GM12878 (cell line): ENCODE measurements around the gene PRR16. TPM values are rescaled to one million over a fixed set of nuclear protein-coding genes. Genes with fewer than 3 reads are reported as not detected.

Experiments used
- ATAC-seq: fragments of 200-7000 bp; cut with Tn5 transposase; 3 replicates; pipeline ENCODE4 v1.9.1; 2020; ENCODE audit warnings: mild to moderate bottlenecking, moderate library complexity
- BruUV-seq: library from RNA; stranded (reverse); fragments of 400-500 nt; replicated peaks from 2 replicates; lab custom pipeline; 2021; lab: Mats Ljungman, UMichigan
- CTCF ChIA-PET: fragments of 300-600 bp; sonication (Branson Sonifier 250); formaldehyde crosslinking; extraction: SDS; loops from one replicate; lab custom pipeline; 2021; ENCODE audit warnings: inconsistent platforms; lab: Yijun Ruan, JAX
- POLR2A ChIA-PET: fragments of 350-600 bp; formaldehyde crosslinking; extraction: SDS; loops from one replicate; lab custom pipeline; 2021; ENCODE audit warnings: inconsistent platforms; lab: Charles Lee
- RAD21 ChIA-PET: fragments of 300-600 bp; sonication (Branson Sonifier 250); formaldehyde crosslinking; loops from one replicate; lab custom pipeline; 2023; ENCODE audit warnings: antibody characterized with exemption; ENCODE audit not compliant: unreplicated experiment; lab: Charles Lee
- SMC1A ChIA-PET: fragments of 300-600 bp; sonication (Branson Sonifier 250); formaldehyde crosslinking; loops from one replicate; lab custom pipeline; 2023; ENCODE audit not compliant: unreplicated experiment, uncharacterized antibody; lab: Charles Lee
- DNase-seq: peaks from one replicate; pipeline ENCODE4 v3.0.0-alpha.2; 2011; ENCODE audit warnings: low read depth, low spot score
- FAIRE-seq: peaks from 3 replicates; lab custom pipeline; 2011; peaks lifted over from hg19 to GRCh38; lab: Jason Lieb, UNC
- H2AFZ ChIP-seq: 2 replicates; pipeline ENCODE4 v1.6.0; 2011; ENCODE audit warnings: low read depth, low read length, control low read depth; ENCODE audit not compliant: control insufficient read depth
- H3K27ac ChIP-seq: 2 replicates; pipeline ENCODE4 v1.5.1; 2011; ENCODE audit warnings: control low read depth; ENCODE audit not compliant: control insufficient read depth, insufficient read depth
- H3K27me3 ChIP-seq, 2 experiments: replicated peaks in 1 of 2; 2 replicates each; pipeline versions ENCODE4 v1.6.0 to v1.6.1; 2011; ENCODE audit warnings: low read length in 1 of 2; ENCODE audit not compliant: control insufficient read depth in 2 of 2, insufficient read depth in 2 of 2
- H3K36me3 ChIP-seq, 2 experiments: 2 replicates each; pipeline ENCODE4 v1.5.1; 2011; ENCODE audit warnings: low read length in 1 of 2; ENCODE audit not compliant: control insufficient read depth in 2 of 2, insufficient read depth in 2 of 2
- H3K4me1 ChIP-seq: 2 replicates; pipeline ENCODE4 v1.6.1; 2011; ENCODE audit warnings: mild to moderate bottlenecking, low read length, moderate library complexity, mixed read lengths; ENCODE audit not compliant: control insufficient read depth, insufficient read depth
- H3K4me2 ChIP-seq: 2 replicates; pipeline ENCODE4 v1.6.0; 2011; ENCODE audit warnings: control low read depth; ENCODE audit not compliant: control insufficient read depth, insufficient read depth
- H3K4me3 ChIP-seq: fragments of 200-600 bp; sonication (generic); 2 replicates; pipeline ENCODE4 v1.5.1; 2016
- H3K79me2 ChIP-seq: 2 replicates; pipeline ENCODE4 v1.6.0; 2011; ENCODE audit warnings: low read length; ENCODE audit not compliant: control insufficient read depth, insufficient read depth
- H3K9ac ChIP-seq: 2 replicates; pipeline ENCODE4 v1.8.0; 2011; ENCODE audit warnings: low read length, control low read depth, mixed read lengths; ENCODE audit not compliant: control insufficient read depth, insufficient read depth
- H3K9me3 ChIP-seq: replicated peaks from 3 replicates; pipeline ENCODE4 v1.5.1; 2011; ENCODE audit warnings: mild to moderate bottlenecking, low read length; ENCODE audit not compliant: control insufficient read depth, insufficient read depth
- H4K20me1 ChIP-seq: 2 replicates; pipeline ENCODE4 v1.6.0; 2011; ENCODE audit not compliant: control insufficient read depth, insufficient read depth
- CBX3 ChIP-seq: fragments of 200-600 bp; sonication (generic); IDR thresholded peaks from 2 replicates; pipeline ENCODE4 v1.6.1; 2016; ENCODE audit warnings: low read depth, borderline replicate concordance
- CHD4 ChIP-seq: fragments of 200-600 bp; sonication (generic); IDR thresholded peaks from 2 replicates; pipeline ENCODE4 v1.6.1; 2016; ENCODE audit warnings: mild to moderate bottlenecking
- E2F8 ChIP-seq: fragments of 450-650 bp; IDR thresholded peaks from 2 replicates; pipeline ENCODE4 v1.6.1; 2018; ENCODE audit warnings: mild to moderate bottlenecking, low read depth, moderate library complexity; ENCODE audit not compliant: partially characterized antibody
- ETV6 ChIP-seq, 2 experiments: fragments of 450-650 bp in 1 of 2; IDR thresholded peaks in 1 of 2; conservative IDR thresholded peaks in 1 of 2; 2 replicates each; pipeline ENCODE4 v1.6.1; 2014; ENCODE audit warnings: antibody characterized with exemption in 1 of 2, borderline replicate concordance in 1 of 2, low read depth in 1 of 2, mild to moderate bottlenecking in 1 of 2, moderate library complexity in 1 of 2
- IRF5 ChIP-seq: fragments of 450-650 bp; IDR thresholded peaks from 2 replicates; pipeline ENCODE4 v1.6.1; 2017; ENCODE audit warnings: borderline replicate concordance
- MEF2B ChIP-seq: fragments of 450-650 bp; IDR thresholded peaks from 2 replicates; pipeline ENCODE4 v1.6.1; 2018; ENCODE audit warnings: mild to moderate bottlenecking, moderate library complexity; ENCODE audit not compliant: partially characterized antibody, poor library complexity, severe bottlenecking
- NFIC ChIP-seq: IDR thresholded peaks from 2 replicates; pipeline ENCODE4 v1.6.1; 2012; ENCODE audit warnings: low read depth, mild to moderate bottlenecking, inconsistent platforms, low read length, moderate library complexity
- POLR2AphosphoS2 ChIP-seq: IDR thresholded peaks from 2 replicates; pipeline ENCODE4 v1.6.1; 2011; ENCODE audit warnings: low read depth, mild to moderate bottlenecking, low read length, improper control_type of control experiment, moderate library complexity
- RCOR1 ChIP-seq: conservative IDR thresholded peaks from 2 replicates; pipeline ENCODE4 v1.6.1; 2012; ENCODE audit warnings: low read depth, low read length, improper control_type of control experiment
- RUNX3 ChIP-seq: IDR thresholded peaks from 2 replicates; pipeline ENCODE4 v1.6.1; 2012; ENCODE audit warnings: low read length, inconsistent platforms
- SIN3A ChIP-seq: IDR thresholded peaks from 2 replicates; pipeline ENCODE4 v1.6.1; 2012; ENCODE audit warnings: low read depth, low read length, improper control_type of control experiment
- SREBF1 ChIP-seq: IDR thresholded peaks from 2 replicates; pipeline ENCODE4 v1.6.1; 2012; ENCODE audit warnings: mild to moderate bottlenecking, low read length
- ZBTB40 ChIP-seq: fragments of 450-650 bp; IDR thresholded peaks from 2 replicates; pipeline ENCODE4 v1.6.1; 2016; ENCODE audit warnings: mild to moderate bottlenecking, moderate library complexity, borderline replicate concordance
- ZNF24 ChIP-seq: fragments of 450-650 bp; IDR thresholded peaks from 2 replicates; pipeline ENCODE4 v1.6.1; 2017; ENCODE audit warnings: antibody characterized with exemption, mild to moderate bottlenecking
- ZNF274 ChIP-seq: IDR thresholded peaks from one replicate; pipeline ENCODE4 v1.8.0; 2011; ENCODE audit not compliant: insufficient read length, insufficient read depth
- WGBS: methylation state at CpG from one replicate; pipeline ENCODE4 v1.1.6; 2016; ENCODE audit warnings: low lambda C conversion rate; ENCODE audit not compliant: insufficient replicate concordance, insufficient coverage; ENCODE audit errors: missing lambda C conversion rate; 5-methylcytosine and 5-hydroxymethylcytosine counted together
- in situ Hi-C: fragments of 300-500 bp; cut with MboI; formaldehyde crosslinking; loops from 9 replicates; pipeline ENCODE4 v1.14.3; 2018; ENCODE audit warnings: mixed read lengths
- intact Hi-C: fragments of 100-400 bp; cut with micrococcal nuclease; formaldehyde crosslinking; loops from one replicate; pipeline ENCODE4 v1.14.2; 2022; ENCODE audit not compliant: unreplicated experiment
- polyA plus RNA-seq, 11 experiments: library from polyadenylated mRNA; depleted of rRNA in 4 of 11; unstranded in 6 of 11; stranded (reverse) in 5 of 11; fragments of >200 nt; fragmentation: Nextera tagmentation in 4 of 11; fragmentation: Illumina TruSeq in 1 of 11; extraction: Ambion mirVana in 4 of 11; extraction: Trizol in 1 of 11; gene quantifications; 1 replicate in 1 of 11; 2 replicates in 10 of 11; pipeline versions ENCODE4 v1.2.1 to v1.2.3, GENCODE V29; 2011 to 2016; ENCODE audit warnings: inconsistent platforms in 2 of 11, missing spikeins in 2 of 11, low read depth in 1 of 11
- total RNA-seq, 4 experiments: library from RNA; depleted of rRNA in 3 of 4; stranded (reverse); fragments of >200 nt in 3 of 4; fragmentation: Illumina TruSeq in 1 of 4; extraction: Trizol in 1 of 4; gene quantifications; 2 replicates each; pipeline versions ENCODE4 v1.2.1 to v1.2.3, GENCODE V29; 2013 to 2021
- TF ChIP-seq, protein P1 (sequence below): IDR thresholded peaks from 2 replicates; pipeline ENCODE4 v1.6.1; 2012; ENCODE audit warnings: low read depth, low read length, improper control_type of control experiment

Gene PRR16
- total and polyA plus RNA-seq, 10 of the 15 experiments (the other 5 are each of a cell fraction or from before 2014, with no cell fraction given), result not detected

GRCh38 chr5:120567921-120568320 is 103.8 kb downstream of the PRR16 start:
- no peak overlapping the region for H3K27ac ChIP-seq
- H3K9me3 ChIP-seq, result no peaks in the 10 kb centered on the region
- SMC1A ChIA-PET, result no interaction called here
- H3K79me2 ChIP-seq, result no peaks in the 10 kb centered on the region
- in situ Hi-C loops, result no loop called here
- no peak for DNase-seq
- no peak overlapping the region for H3K4me2 ChIP-seq
- no peaks in the 10 kb centered on the region for H3K4me1 ChIP-seq
- no peaks in the 10 kb centered on the region for H3K36me3 ChIP-seq
- H2AFZ ChIP-seq, result no peak overlapping the region
- no TSS peak for BruUV-seq
- H3K4me3 ChIP-seq, result no peak overlapping the region
- POLR2A ChIA-PET, result no interaction called here
- TF ChIP-seq ZNF274 (no peak), CHD4 (no peak), RCOR1 (no peak), SIN3A (no peak), NFIC (no peak), CBX3 (no peak), RUNX3 (no peak), MEF2B (no peak), ETV6 (conservative IDR thresholded peaks at IDR 0.05 in 1 of 2, IDR thresholded peaks at IDR 0.05 in 1 of 2; ENCODE audit: borderline replicate concordance in 1 of 2, low read depth in 1 of 2) (no peak), IRF5 (no peak), ZNF24 (no peak), ZBTB40 (no peak), SREBF1 (no peak), POLR2AphosphoS2 (no peak), E2F8 (no peak)
- TF ChIP-seq, protein P1, sequence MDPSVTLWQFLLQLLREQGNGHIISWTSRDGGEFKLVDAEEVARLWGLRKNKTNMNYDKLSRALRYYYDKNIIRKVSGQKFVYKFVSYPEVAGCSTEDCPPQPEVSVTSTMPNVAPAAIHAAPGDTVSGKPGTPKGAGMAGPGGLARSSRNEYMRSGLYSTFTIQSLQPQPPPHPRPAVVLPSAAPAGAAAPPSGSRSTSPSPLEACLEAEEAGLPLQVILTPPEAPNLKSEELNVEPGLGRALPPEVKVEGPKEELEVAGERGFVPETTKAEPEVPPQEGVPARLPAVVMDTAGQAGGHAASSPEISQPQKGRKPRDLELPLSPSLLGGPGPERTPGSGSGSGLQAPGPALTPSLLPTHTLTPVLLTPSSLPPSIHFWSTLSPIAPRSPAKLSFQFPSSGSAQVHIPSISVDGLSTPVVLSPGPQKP, result no peak
- intact Hi-C loops, result no loop called here
- ATAC-seq, result no peak
- CTCF ChIA-PET, result no interaction called here
- no peak overlapping the region for H3K9ac ChIP-seq
- RAD21 ChIA-PET, result no interaction called here
- no peaks in the 10 kb centered on the region for H4K20me1 ChIP-seq
- WGBS, result 1% methylated on average over 4 of the region's 4 CpGs
- H3K27me3 ChIP-seq, result no peaks in the 10 kb centered on the region
- no peak for FAIRE-seq
